GM23248 (cell line): ENCODE results near the gene ADAM19. TPM values are rescaled to one million over a fixed set of nuclear protein-coding genes. Genes with fewer than 3 reads are reported as not detected.

Source experiments
- DNase-seq: peaks from one replicate; pipeline ENCODE4 v3.0.0-alpha.2; 2015
- H2AFZ ChIP-seq: fragments of 200-600 bp; sonication (generic); 2 replicates; pipeline ENCODE4 v1.6.1; 2016; ENCODE audit warnings: antibody characterized with exemption
- H3F3A ChIP-seq: fragments of 200-600 bp; sonication (generic); 2 replicates; pipeline ENCODE4 v1.6.1; 2016; ENCODE audit warnings: mild to moderate bottlenecking, antibody characterized with exemption, mixed run types; ENCODE audit not compliant: insufficient read depth
- H3K27ac ChIP-seq: fragments of 200-600 bp; sonication (generic); 2 replicates; pipeline ENCODE4 v1.5.1; 2016; ENCODE audit warnings: mild to moderate bottlenecking
- H3K27me3 ChIP-seq: fragments of 200-600 bp; sonication (generic); replicated peaks from 2 replicates; pipeline ENCODE4 v1.6.1; 2016; ENCODE audit warnings: mild to moderate bottlenecking; ENCODE audit not compliant: insufficient read depth
- H3K36me3 ChIP-seq: fragments of 200-600 bp; sonication (generic); 2 replicates; pipeline ENCODE4 v1.6.1; 2016; ENCODE audit warnings: low read depth, mild to moderate bottlenecking
- H3K4me1 ChIP-seq: fragments of 200-600 bp; sonication (generic); 2 replicates; pipeline ENCODE4 v1.6.1; 2016; ENCODE audit warnings: mild to moderate bottlenecking; ENCODE audit not compliant: insufficient read depth
- H3K4me2 ChIP-seq: fragments of 200-600 bp; sonication (generic); one replicate; pipeline ENCODE4 v1.6.1; 2016; ENCODE audit warnings: mild to moderate bottlenecking; ENCODE audit not compliant: unreplicated experiment
- H3K4me3 ChIP-seq: fragments of 200-600 bp; sonication (generic); 2 replicates; pipeline ENCODE4 v1.5.1; 2016; ENCODE audit warnings: mild to moderate bottlenecking
- H3K79me2 ChIP-seq: fragments of 200-600 bp; sonication (generic); 2 replicates; pipeline ENCODE4 v1.6.1; 2016; ENCODE audit warnings: mild to moderate bottlenecking; ENCODE audit not compliant: insufficient read depth
- H3K9ac ChIP-seq: fragments of 200-600 bp; sonication (generic); 2 replicates; pipeline ENCODE4 v1.6.1; 2016; ENCODE audit warnings: mild to moderate bottlenecking
- H3K9me2 ChIP-seq: fragments of 200-600 bp; sonication (generic); 2 replicates; pipeline ENCODE4 v1.6.1; 2016; ENCODE audit warnings: mixed run types, mild to moderate bottlenecking, moderate library complexity; ENCODE audit not compliant: insufficient read depth
- H3K9me3 ChIP-seq: fragments of 200-600 bp; sonication (generic); one replicate; pipeline ENCODE4 v1.6.1; 2017; ENCODE audit warnings: low read depth
- H4K20me1 ChIP-seq: fragments of 200-600 bp; sonication (generic); 2 replicates; pipeline ENCODE4 v1.6.0; 2016; ENCODE audit not compliant: insufficient read depth
- EZH2 ChIP-seq: fragments of 200-600 bp; sonication (generic); IDR thresholded peaks from 2 replicates; pipeline ENCODE4 v1.6.1; 2018; ENCODE audit warnings: antibody characterized with exemption, mild to moderate bottlenecking; ENCODE audit not compliant: insufficient read depth, poor library complexity, severe bottlenecking
- EZH2phosphoT487 ChIP-seq: fragments of 200-600 bp; sonication (generic); IDR thresholded peaks from 2 replicates; pipeline ENCODE4 v1.6.1; 2018; ENCODE audit warnings: antibody characterized with exemption, moderate library complexity, mild to moderate bottlenecking, low read depth; ENCODE audit not compliant: insufficient read depth
- WGBS, 2 experiments: methylation state at CpG; one replicate each; pipeline ENCODE4 v1.1.6; 2015 to 2017; ENCODE audit warnings: low lambda C conversion rate in 2 of 2, low coverage in 1 of 2; ENCODE audit errors: missing lambda C conversion rate in 2 of 2; 5-methylcytosine and 5-hydroxymethylcytosine counted together
- in situ Hi-C: fragments of 300-500 bp; cut with MboI; formaldehyde crosslinking; loops from 2 replicates; pipeline ENCODE4 v1.15.0; 2020
- polyA plus RNA-seq: library from polyadenylated mRNA; unstranded; fragments of >200 nt; fragmentation: Nextera tagmentation; extraction: Ambion mirVana; gene quantifications from 2 replicates; pipeline ENCODE4 v1.2.1, GENCODE V29; 2016
- total RNA-seq: library from RNA; depleted of rRNA; stranded (reverse); fragments of >200 nt; shearing (Covaris generic); gene quantifications from 2 replicates; pipeline ENCODE4 v1.2.3, GENCODE V29; 2014

Gene ADAM19
- total and polyA plus RNA-seq, 2 experiments from 2014 or later: 18.1 to 20.5 TPM

- no peak overlapping the region for H3K4me3 ChIP-seq
- peaks cover 13% of the 10 kb centered on the region for H3F3A ChIP-seq
- no peak for DNase-seq
- in situ Hi-C loops: no loop called here
- H3K9me2 ChIP-seq: no peaks in the 10 kb centered on the region
- H3K4me2 ChIP-seq: no peak overlapping the region
- no peak for TF ChIP-seq EZH2phosphoT487
- no peak for TF ChIP-seq EZH2
- H3K36me3 ChIP-seq: no peaks in the 10 kb centered on the region
- H2AFZ ChIP-seq: no peak overlapping the region
- no peaks in the 10 kb centered on the region for H3K79me2 ChIP-seq
- H3K9me3 ChIP-seq: no peaks in the 10 kb centered on the region
- peaks cover 21% of the 10 kb centered on the region for H3K4me1 ChIP-seq
- H4K20me1 ChIP-seq: no peaks in the 10 kb centered on the region
- 81% methylated on average over 5 of the region's 5 CpGs for WGBS, 2 experiments
- no peak overlapping the region for H3K9ac ChIP-seq
- no peaks in the 10 kb centered on the region for H3K27me3 ChIP-seq
- H3K27ac ChIP-seq: no peak overlapping the region
Measured at GRCh38 chr5:157610990-157611389, 35.4 kb upstream of the ADAM19 start.

GRCh38 chr5:157608972-157609565 is 33.5 kb upstream of the ADAM19 start:
- Histone ChIP-seq H3K36me3 (no peaks in the 10 kb centered on the region), H3K9ac (no peak overlapping the region), H3K4me1 (peaks cover 24% of the 10 kb centered on the region), H3K79me2 (no peaks in the 10 kb centered on the region), H3K9me2 (no peaks in the 10 kb centered on the region), H3K27me3 (no peaks in the 10 kb centered on the region), H4K20me1 (no peaks in the 10 kb centered on the region), H3K4me2 (no peak overlapping the region), H3F3A (peaks cover 18% of the 10 kb centered on the region), H2AFZ (no peak overlapping the region), H3K9me3 (no peaks in the 10 kb centered on the region), H3K27ac (no peak overlapping the region), H3K4me3 (no peak overlapping the region)
- in situ Hi-C loops: no loop called here
- DNase-seq: peak; percentile 2
- TF ChIP-seq EZH2 (no peak), EZH2phosphoT487 (no peak)
- 66 to 72% methylated on average over 8 of the region's 8 CpGs for WGBS, 2 experiments

- in situ Hi-C loops: no loop called here
- Histone ChIP-seq H3K4me1 (peaks cover 38% of the 10 kb centered on the region), H3K4me3 (no peak overlapping the region), H3K27me3 (no peaks in the 10 kb centered on the region), H3K9me3 (no peaks in the 10 kb centered on the region), H3K4me2 (no peak overlapping the region), H3K79me2 (no peaks in the 10 kb centered on the region), H3F3A (peaks cover 31% of the 10 kb centered on the region), H2AFZ (no peak overlapping the region), H3K27ac (peak overlapping the region; percentile 64), H3K9ac (peak overlapping the region; percentile 7; the same call in 1 of the 2 replicates), H4K20me1 (no peaks in the 10 kb centered on the region), H3K36me3 (no peaks in the 10 kb centered on the region), H3K9me2 (no peaks in the 10 kb centered on the region)
- no peak for TF ChIP-seq EZH2
- no peak for TF ChIP-seq EZH2phosphoT487
- peak; percentile 87 for DNase-seq
- WGBS, 2 experiments: 40 to 43% methylated on average over 7 of the region's 7 CpGs
Measured at GRCh38 chr5:157607371-157608161, 32.0 kb upstream of the ADAM19 start.

GRCh38 chr5:157606046-157606445 is 30.5 kb upstream of the ADAM19 start:
- no peak overlapping the region for H2AFZ ChIP-seq
- in situ Hi-C loops: no loop called here
- H3K9me2 ChIP-seq: no peaks in the 10 kb centered on the region
- H3K27ac ChIP-seq: no peak overlapping the region
- no peaks in the 10 kb centered on the region for H4K20me1 ChIP-seq
- H3K79me2 ChIP-seq: no peaks in the 10 kb centered on the region
- H3K36me3 ChIP-seq: no peaks in the 10 kb centered on the region
- H3K9ac ChIP-seq: no peak overlapping the region
- no peaks in the 10 kb centered on the region for H3K27me3 ChIP-seq
- TF ChIP-seq EZH2phosphoT487 (no peak), EZH2 (no peak)
- peaks cover 31% of the 10 kb centered on the region for H3F3A ChIP-seq
- H3K4me3 ChIP-seq: no peak overlapping the region
- peaks cover 44% of the 10 kb centered on the region for H3K4me1 ChIP-seq
- no peak overlapping the region for H3K4me2 ChIP-seq
- H3K9me3 ChIP-seq: no peaks in the 10 kb centered on the region
- peak; percentile 17 for DNase-seq
- 64 to 72% methylated on average over 2 of the region's 2 CpGs for WGBS, 2 experiments
